GM12891 (cell line): Measurements from ENCODE around the gene CYP27B1.

Source experiments
- POLR2A ChIP-seq: IDR thresholded peaks from 2 replicates; pipeline ENCODE4 v1.6.1; 2011; ENCODE audit warnings: low read depth, low read length, control low read depth
- TAF1 ChIP-seq: IDR thresholded peaks from 2 replicates; pipeline ENCODE4 v1.6.1; 2011; ENCODE audit warnings: low read depth, low read length, control low read depth

GRCh38 chr12:57775044-57775443 is 8.2 kb upstream of the CYP27B1 start:
- TF ChIP-seq POLR2A (no peak), TAF1 (no peak)
